Effector memory CD4-positive, alpha-beta T cell (primary cell): ENCODE data around the gene ALS2CL.

ENCODE experiments used
- DNase-seq, 3 donors: peaks; one replicate each; pipeline ENCODE4 v3.0.0-alpha.2; 2020
- H3K27ac ChIP-seq: 2 replicates; pipeline ENCODE4 v1.7.0; 2013; ENCODE audit warnings: mild to moderate bottlenecking, low read length, moderate library complexity; ENCODE audit not compliant: insufficient read depth, poor library complexity, severe bottlenecking
- H3K27me3 ChIP-seq: replicated peaks from 2 replicates; pipeline ENCODE4 v1.7.0; 2013; ENCODE audit warnings: mild to moderate bottlenecking, low read length; ENCODE audit not compliant: insufficient read depth, control insufficient read depth, poor library complexity, severe bottlenecking
- H3K36me3 ChIP-seq: 2 replicates; pipeline ENCODE4 v1.7.0; 2013; ENCODE audit warnings: mild to moderate bottlenecking, low read length, moderate library complexity; ENCODE audit not compliant: control insufficient read depth, insufficient read depth
- H3K4me1 ChIP-seq: 2 replicates; pipeline ENCODE4 v1.7.0; 2013; ENCODE audit warnings: low read length, mild to moderate bottlenecking; ENCODE audit not compliant: control insufficient read depth, insufficient read depth, poor library complexity, severe bottlenecking
- H3K4me3 ChIP-seq: 2 replicates; pipeline ENCODE4 v1.7.0; 2013; ENCODE audit warnings: low read length, low read depth, mild to moderate bottlenecking; ENCODE audit not compliant: insufficient read depth, poor library complexity, severe bottlenecking
- H3K9me3 ChIP-seq: 2 replicates; pipeline ENCODE4 v1.7.0; 2013; ENCODE audit warnings: mild to moderate bottlenecking, low read length, moderate library complexity; ENCODE audit not compliant: control insufficient read depth

The ALS2CL gene

GRCh38 chr3:46665763-46666452 lies 27.6 kb downstream of the ALS2CL start:
- Histone ChIP-seq H3K27me3 (no peaks in the 10 kb centered on the region), H3K36me3 (no peaks in the 10 kb centered on the region), H3K27ac (no peak overlapping the region), H3K9me3 (no peaks in the 10 kb centered on the region), H3K4me1 (no peaks in the 10 kb centered on the region), H3K4me3 (no peak overlapping the region)
- no peak for DNase-seq

GRCh38 chr3:46664971-46665762 lies 28.3 kb downstream of the ALS2CL start:
- H3K4me1 ChIP-seq, result no peaks in the 10 kb centered on the region
- H3K27me3 ChIP-seq, result no peaks in the 10 kb centered on the region
- no peak overlapping the region for H3K4me3 ChIP-seq
- no peaks in the 10 kb centered on the region for H3K36me3 ChIP-seq
- no peaks in the 10 kb centered on the region for H3K9me3 ChIP-seq
- no peak overlapping the region for H3K27ac ChIP-seq
- DNase-seq, result no peak

GRCh38 chr3:46664188-46664970 lies 29.1 kb downstream of the ALS2CL start:
- DNase-seq, result no peak
- no peaks in the 10 kb centered on the region for H3K36me3 ChIP-seq

GRCh38 chr3:46663591-46664135 lies 29.8 kb downstream of the ALS2CL start:
- Histone ChIP-seq H3K36me3 (no peaks in the 10 kb centered on the region), H3K9me3 (no peaks in the 10 kb centered on the region), H3K27ac (no peak overlapping the region), H3K4me3 (no peak overlapping the region), H3K27me3 (no peaks in the 10 kb centered on the region), H3K4me1 (no peaks in the 10 kb centered on the region)
- no peak for DNase-seq

More at GRCh38 chr3:46664188-46664970, 29.1 kb downstream of the ALS2CL start:
- no peak overlapping the region for H3K4me3 ChIP-seq
- H3K9me3 ChIP-seq, result no peaks in the 10 kb centered on the region
- no peaks in the 10 kb centered on the region for H3K27me3 ChIP-seq
- no peak overlapping the region for H3K27ac ChIP-seq
- H3K4me1 ChIP-seq, result no peaks in the 10 kb centered on the region

GRCh38 chr3:46662771-46663551 lies 30.5 kb downstream of the ALS2CL start:
- Histone ChIP-seq H3K27me3 (no peaks in the 10 kb centered on the region), H3K27ac (no peak overlapping the region), H3K36me3 (no peaks in the 10 kb centered on the region), H3K4me3 (no peak overlapping the region), H3K4me1 (no peaks in the 10 kb centered on the region), H3K9me3 (no peaks in the 10 kb centered on the region)
- DNase-seq, result no peak

GRCh38 chr3:46661776-46662766 lies 31.4 kb downstream of the ALS2CL start:
- no peaks in the 10 kb centered on the region for H3K36me3 ChIP-seq
- no peak overlapping the region for H3K27ac ChIP-seq
- DNase-seq, result no peak
- H3K9me3 ChIP-seq, result no peaks in the 10 kb centered on the region
- H3K4me1 ChIP-seq, result no peaks in the 10 kb centered on the region
- no peak overlapping the region for H3K4me3 ChIP-seq
- no peaks in the 10 kb centered on the region for H3K27me3 ChIP-seq

- no peaks in the 10 kb centered on the region for H3K27me3 ChIP-seq
- no peak for DNase-seq
- H3K4me1 ChIP-seq, result no peaks in the 10 kb centered on the region
- H3K27ac ChIP-seq, result no peak overlapping the region
- H3K36me3 ChIP-seq, result no peaks in the 10 kb centered on the region
- no peaks in the 10 kb centered on the region for H3K9me3 ChIP-seq
- no peak overlapping the region for H3K4me3 ChIP-seq
These were observed 32.6 kb downstream of the ALS2CL start for GRCh38 chr3:46660543-46661523.

- no peak for DNase-seq
- H3K36me3 ChIP-seq, result no peaks in the 10 kb centered on the region
- no peak overlapping the region for H3K4me3 ChIP-seq
- H3K9me3 ChIP-seq, result no peaks in the 10 kb centered on the region
- no peaks in the 10 kb centered on the region for H3K4me1 ChIP-seq
- H3K27me3 ChIP-seq, result no peaks in the 10 kb centered on the region
- no peak overlapping the region for H3K27ac ChIP-seq
These were observed 33.5 kb downstream of the ALS2CL start for GRCh38 chr3:46660003-46660402.
